Measurements from ENCODE around the gene SNX9. TPM values are rescaled to one million over a fixed set of nuclear protein-coding genes. Genes with fewer than 3 reads are reported as not detected.

Gene SNX9
- polyA plus RNA-seq, 1 donor (not counting 4 experiments of a cell fraction or from before 2014, with no cell fraction given), result 37.8 TPM

DNA sequence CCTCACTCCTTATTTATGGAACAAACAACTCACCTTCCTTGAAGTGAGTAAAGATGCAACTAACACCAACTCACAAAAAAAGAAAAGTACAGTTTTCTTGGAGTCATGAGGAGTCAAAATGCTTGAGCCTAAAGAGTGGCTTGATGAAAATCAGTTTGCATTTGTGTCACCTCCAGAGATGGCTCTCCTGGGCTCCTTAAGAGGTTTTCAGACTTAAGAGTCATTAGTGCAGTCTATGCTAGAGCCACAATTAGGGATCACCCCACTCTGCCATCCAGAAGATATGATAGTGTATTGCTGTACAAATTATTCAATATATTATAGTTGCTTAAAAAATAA, 11.9 kb upstream of the SNX9 start:
- dilution Hi-C loops (cut with MboI; ENCODE audit: extremely low pct_ligation_motif_present, low sequenced_read_pairs), result no loop called here
- H3K9ac ChIP-seq (ENCODE audit: control insufficient read depth, extremely low read depth, insufficient read depth, low read length), result no peak overlapping the region
- peaks cover 7% of the 10 kb centered on the region for H3K4me1 ChIP-seq (ENCODE audit: control insufficient read depth, extremely low read depth, insufficient read depth, low read length)
- H4K20me1 ChIP-seq (ENCODE audit: control insufficient read depth, extremely low read depth, insufficient read depth, low read length), result no peaks in the 10 kb centered on the region
- peaks cover 3% of the 10 kb centered on the region for H3K9me3 ChIP-seq (ENCODE audit: control insufficient read depth, low read depth, low read length)
- TF ChIP-seq, protein P1, sequence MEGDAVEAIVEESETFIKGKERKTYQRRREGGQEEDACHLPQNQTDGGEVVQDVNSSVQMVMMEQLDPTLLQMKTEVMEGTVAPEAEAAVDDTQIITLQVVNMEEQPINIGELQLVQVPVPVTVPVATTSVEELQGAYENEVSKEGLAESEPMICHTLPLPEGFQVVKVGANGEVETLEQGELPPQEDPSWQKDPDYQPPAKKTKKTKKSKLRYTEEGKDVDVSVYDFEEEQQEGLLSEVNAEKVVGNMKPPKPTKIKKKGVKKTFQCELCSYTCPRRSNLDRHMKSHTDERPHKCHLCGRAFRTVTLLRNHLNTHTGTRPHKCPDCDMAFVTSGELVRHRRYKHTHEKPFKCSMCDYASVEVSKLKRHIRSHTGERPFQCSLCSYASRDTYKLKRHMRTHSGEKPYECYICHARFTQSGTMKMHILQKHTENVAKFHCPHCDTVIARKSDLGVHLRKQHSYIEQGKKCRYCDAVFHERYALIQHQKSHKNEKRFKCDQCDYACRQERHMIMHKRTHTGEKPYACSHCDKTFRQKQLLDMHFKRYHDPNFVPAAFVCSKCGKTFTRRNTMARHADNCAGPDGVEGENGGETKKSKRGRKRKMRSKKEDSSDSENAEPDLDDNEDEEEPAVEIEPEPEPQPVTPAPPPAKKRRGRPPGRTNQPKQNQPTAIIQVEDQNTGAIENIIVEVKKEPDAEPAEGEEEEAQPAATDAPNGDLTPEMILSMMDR (optimal IDR thresholded peaks at IDR 0.05 in 1 of 3, IDR thresholded peaks at IDR 0.05 in 1 of 3, conservative IDR thresholded peaks at IDR 0.05 in 1 of 3; ENCODE audit: extremely low read depth in 1 of 3, insufficient read depth in 2 of 3, low read length in 3 of 3), result no peak
- TF ChIP-seq EZH2 (IDR thresholded peaks at IDR 0.05; ENCODE audit: low read length), result no peak
- FAIRE-seq, result no peak
- no peak overlapping the region for H3K4me3 ChIP-seq (ENCODE audit: control insufficient read depth in 2 of 3, extremely low read depth in 1 of 3, insufficient read depth in 2 of 3, low read depth in 1 of 3, low read length in 3 of 3)
- no peaks in the 10 kb centered on the region for H3K36me3 ChIP-seq (ENCODE audit: control insufficient read depth in 2 of 2, extremely low read depth in 1 of 2, insufficient read depth in 2 of 2, low read length in 2 of 2)
- H3K9me1 ChIP-seq (ENCODE audit: control insufficient read depth, extremely low read depth, insufficient read depth, low read length), result no peaks in the 10 kb centered on the region
- no peaks in the 10 kb centered on the region for H3K79me2 ChIP-seq (ENCODE audit: control insufficient read depth, insufficient read depth, low read length)
- H3K4me2 ChIP-seq (ENCODE audit: control insufficient read depth, extremely low read depth, insufficient read depth, low read depth, low read length), result no peak overlapping the region
- DNase-seq (ENCODE audit: low read depth, low spot score), result no peak
- no peak overlapping the region for H2AFZ ChIP-seq (ENCODE audit: control insufficient read depth, low read length)
- H3K27ac ChIP-seq (ENCODE audit: control insufficient read depth, insufficient read depth, low read length), result no peak overlapping the region
- H3K27me3 ChIP-seq (ENCODE audit: control insufficient read depth, extremely low read depth, insufficient read depth, low read length), result no peaks in the 10 kb centered on the region

DNA sequence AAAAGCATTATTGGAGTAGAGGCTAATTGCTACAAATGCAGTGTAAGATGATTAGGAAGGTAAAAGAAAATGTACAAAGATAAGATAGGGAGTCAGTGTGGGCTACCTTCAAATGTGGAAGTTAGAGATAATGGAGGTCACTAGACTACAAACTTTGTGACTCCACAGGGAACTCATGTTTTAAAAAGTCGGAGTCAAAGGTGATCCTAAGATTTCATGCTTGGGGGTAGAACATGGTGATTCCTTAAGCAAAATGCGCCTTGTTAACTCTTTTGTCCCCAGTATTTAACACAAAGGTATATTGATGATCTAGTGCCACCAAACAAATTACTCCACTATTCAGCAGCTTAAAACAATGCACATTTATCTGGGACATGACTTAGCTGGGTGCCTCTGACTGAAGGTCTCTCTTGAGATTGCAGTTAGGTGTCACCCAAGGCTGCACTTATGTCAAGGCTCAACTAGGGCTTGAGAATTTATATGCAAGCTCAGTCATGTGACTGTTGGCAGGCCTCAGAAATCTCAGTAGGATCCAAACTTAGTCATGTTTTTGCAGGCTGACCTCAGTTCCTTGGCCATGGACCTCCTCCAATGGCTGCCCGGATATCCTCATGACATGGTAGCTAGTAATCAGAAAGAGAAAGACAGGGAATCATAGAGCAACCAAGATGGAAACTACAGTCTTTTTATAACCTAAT, 11.4 kb upstream of the SNX9 start:
- Histone ChIP-seq H2AFZ (ENCODE audit: control insufficient read depth, low read length) (no peak overlapping the region), H3K9me1 (ENCODE audit: control insufficient read depth, extremely low read depth, insufficient read depth, low read length) (no peaks in the 10 kb centered on the region), H3K4me1 (ENCODE audit: control insufficient read depth, extremely low read depth, insufficient read depth, low read length) (peaks cover 7% of the 10 kb centered on the region), H4K20me1 (ENCODE audit: control insufficient read depth, extremely low read depth, insufficient read depth, low read length) (no peaks in the 10 kb centered on the region), H3K27me3 (ENCODE audit: control insufficient read depth, extremely low read depth, insufficient read depth, low read length) (no peaks in the 10 kb centered on the region), H3K9me3 (ENCODE audit: control insufficient read depth, low read depth, low read length) (peaks cover 3% of the 10 kb centered on the region), H3K27ac (ENCODE audit: control insufficient read depth, insufficient read depth, low read length) (no peak overlapping the region), H3K4me3 (ENCODE audit: control insufficient read depth in 2 of 3, extremely low read depth in 1 of 3, insufficient read depth in 2 of 3, low read depth in 1 of 3, low read length in 3 of 3) (no peak overlapping the region), H3K79me2 (ENCODE audit: control insufficient read depth, insufficient read depth, low read length) (no peaks in the 10 kb centered on the region), H3K9ac (ENCODE audit: control insufficient read depth, extremely low read depth, insufficient read depth, low read length) (no peak overlapping the region), H3K4me2 (ENCODE audit: control insufficient read depth, extremely low read depth, insufficient read depth, low read depth, low read length) (no peak overlapping the region), H3K36me3 (ENCODE audit: control insufficient read depth in 2 of 2, extremely low read depth in 1 of 2, insufficient read depth in 2 of 2, low read length in 2 of 2) (no peaks in the 10 kb centered on the region)
- DNase-seq (ENCODE audit: low read depth, low spot score) (no peak), FAIRE-seq (peak; percentile 17)
- TF ChIP-seq, protein P1 (optimal IDR thresholded peaks at IDR 0.05 in 1 of 3, IDR thresholded peaks at IDR 0.05 in 1 of 3, conservative IDR thresholded peaks at IDR 0.05 in 1 of 3; ENCODE audit: extremely low read depth in 1 of 3, insufficient read depth in 2 of 3, low read length in 3 of 3), result no peak
- TF ChIP-seq EZH2 (IDR thresholded peaks at IDR 0.05; ENCODE audit: low read length), result no peak
- dilution Hi-C loops (cut with MboI; ENCODE audit: extremely low pct_ligation_motif_present, low sequenced_read_pairs), result no loop called here
